Fibroblast of skin of abdomen (primary cell): Measurements from ENCODE around the gene PTEN.

Experiments used
- DNase-seq: peaks from one replicate; pipeline ENCODE4 v3.0.0-alpha.2; 2013

The PTEN gene

GRCh38 chr10:87923233-87923632 is 59.8 kb downstream of the PTEN start:
- DNase-seq: no peak

- DNase-seq: peak; percentile 32
Observed at GRCh38 chr10:87925570-87925969, 62.1 kb downstream of the PTEN start.

DNA sequence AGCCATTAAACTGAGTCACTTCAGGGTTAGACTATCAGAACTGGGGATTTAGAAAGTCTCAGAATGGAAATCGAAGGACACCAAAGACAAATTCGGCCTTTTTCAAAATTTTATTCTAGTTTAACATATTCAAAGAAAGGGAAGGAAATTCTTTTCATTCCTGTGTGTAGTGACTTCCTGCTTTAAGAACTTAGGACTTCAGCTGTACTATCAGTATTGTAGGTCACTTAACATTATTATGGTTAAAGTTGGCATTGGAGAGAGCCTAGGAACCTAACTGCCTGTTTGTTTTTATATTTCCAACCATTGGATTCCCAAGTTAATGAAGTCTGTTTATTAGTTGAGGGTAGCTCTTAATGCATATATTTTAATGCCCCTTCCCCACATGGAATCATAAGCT is 63.7 kb downstream of the PTEN start:
- DNase-seq: peak; percentile 39

GRCh38 chr10:87928996-87929395 is 65.6 kb downstream of the PTEN start:
- no peak for DNase-seq

DNA sequence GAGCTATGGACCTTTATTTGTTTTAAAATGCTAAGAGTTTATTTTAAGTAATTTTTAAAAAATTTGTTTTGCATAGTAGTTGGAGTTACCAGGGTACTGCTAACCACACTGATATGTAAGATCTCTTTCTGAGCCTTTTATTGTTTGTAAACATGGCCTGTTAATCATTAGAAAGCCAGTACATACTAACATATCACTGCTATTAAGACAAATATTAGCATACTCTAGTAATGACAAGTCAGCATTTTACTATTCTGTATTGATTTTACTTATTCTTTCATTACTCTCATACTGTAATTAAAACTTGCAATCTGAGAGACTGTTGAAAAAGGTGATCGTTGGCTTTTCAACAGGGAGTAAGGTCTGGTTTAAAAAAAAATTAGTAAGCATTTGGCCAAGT is 66.7 kb downstream of the PTEN start:
- DNase-seq: no peak

- DNase-seq: no peak
Observed at GRCh38 chr10:87930934-87931835, 67.8 kb downstream of the PTEN start.

- DNase-seq: peak; percentile 47
Observed at GRCh38 chr10:87931836-87932230, 68.4 kb downstream of the PTEN start.

GRCh38 chr10:87935290-87936141 is 72.1 kb downstream of the PTEN start:
- DNase-seq: no peak

- no peak for DNase-seq
Observed at GRCh38 chr10:87940210-87940609, 76.8 kb downstream of the PTEN start.

DNA sequence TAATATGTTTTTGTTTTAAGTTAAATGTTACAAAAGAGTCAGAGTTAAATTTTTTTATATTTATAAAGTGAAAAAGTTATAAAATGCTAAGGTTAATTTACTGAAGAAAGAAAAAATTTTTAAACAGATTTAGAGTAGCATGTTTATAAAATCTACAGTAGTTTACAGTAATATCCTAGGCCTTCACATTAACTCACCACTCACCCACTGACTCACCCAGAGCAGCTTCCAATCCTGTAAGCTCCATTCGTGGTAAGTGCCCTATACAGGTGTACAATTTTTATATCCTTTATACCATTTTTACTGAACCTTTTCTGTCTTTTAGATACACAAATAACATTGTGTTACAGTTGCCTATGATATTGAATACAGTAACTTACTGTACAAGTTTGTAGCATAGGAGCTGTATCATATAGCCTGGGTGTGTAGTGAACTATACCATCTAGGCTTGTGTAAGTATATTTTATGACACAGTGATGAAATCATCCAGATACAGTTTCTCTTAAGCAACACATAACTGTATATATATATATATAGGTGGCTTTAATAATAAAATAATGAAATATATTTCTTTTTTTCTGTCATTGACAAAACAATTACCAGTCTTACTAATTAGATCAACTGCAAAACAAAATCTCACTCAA is 79.6 kb downstream of the PTEN start:
- no peak for DNase-seq

DNA sequence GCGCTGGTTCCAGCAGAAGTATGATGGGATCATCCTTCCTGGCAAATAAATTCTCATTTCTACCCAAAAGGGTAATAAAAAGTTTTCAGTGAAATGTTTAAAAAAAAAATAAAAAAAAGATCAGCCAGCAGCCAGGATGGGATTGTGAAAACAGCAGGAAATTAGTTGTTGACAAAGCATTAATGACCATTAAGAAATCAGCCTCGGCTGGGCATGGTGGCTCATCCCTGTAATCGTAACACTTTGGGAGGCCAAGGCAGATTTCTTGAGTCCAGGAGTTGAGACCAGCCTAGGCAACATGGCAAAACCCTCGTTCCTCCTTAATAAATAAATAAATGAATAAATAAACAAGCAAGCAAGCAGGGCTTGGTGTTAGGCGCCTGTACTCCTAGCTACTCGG is 82.6 kb downstream of the PTEN start:
- no peak for DNase-seq

DNA sequence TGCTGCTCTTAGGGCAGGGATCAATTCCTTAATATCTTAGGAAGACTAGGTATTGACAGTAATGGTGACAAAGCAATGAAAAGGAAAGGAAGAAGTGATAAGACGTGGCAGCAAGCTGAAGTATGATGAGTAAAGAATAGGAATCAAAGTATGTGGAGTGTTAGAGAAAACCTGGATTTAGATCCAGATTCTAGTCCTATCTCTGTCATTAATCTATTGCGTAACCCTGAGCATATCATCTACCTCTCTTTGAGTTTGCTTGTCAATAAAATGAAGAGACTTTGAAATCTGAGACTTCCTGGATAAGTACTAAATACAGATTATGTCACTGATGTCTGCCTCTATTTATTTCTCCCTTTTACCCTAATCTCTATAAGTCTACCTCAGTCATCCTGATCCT is 89.2 kb downstream of the PTEN start:
- no peak for DNase-seq

DNA sequence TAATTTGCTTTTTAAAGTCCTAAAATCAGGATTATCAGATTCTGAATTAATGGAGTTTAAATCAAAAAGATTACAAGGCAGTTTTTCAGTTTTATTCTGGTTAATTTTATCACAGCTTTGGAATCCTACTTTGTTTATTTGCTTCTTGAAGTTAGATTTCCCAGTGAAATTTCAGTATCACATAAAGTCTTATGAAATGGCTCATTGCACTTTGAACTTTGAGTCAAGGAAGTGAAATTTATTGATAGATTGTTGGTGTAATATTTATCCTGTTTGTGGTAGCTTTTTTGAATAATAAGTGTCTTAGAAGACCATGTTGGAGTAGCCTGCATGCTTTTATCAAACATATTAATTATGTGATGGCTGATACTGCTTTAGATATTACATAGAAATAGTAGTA is 92.6 kb downstream of the PTEN start:
- DNase-seq: no peak

- DNase-seq: no peak
Observed at GRCh38 chr10:87957702-87958101, 94.3 kb downstream of the PTEN start.

- DNase-seq: no peak
Observed at GRCh38 chr10:87960230-87960629, 96.8 kb downstream of the PTEN start.

GRCh38 chr10:87961314-87961713 is 97.9 kb downstream of the PTEN start:
- peak; percentile 78 for DNase-seq

GRCh38 chr10:87966459-87966858 is 103.0 kb downstream of the PTEN start:
- DNase-seq: peak; percentile 56

DNA sequence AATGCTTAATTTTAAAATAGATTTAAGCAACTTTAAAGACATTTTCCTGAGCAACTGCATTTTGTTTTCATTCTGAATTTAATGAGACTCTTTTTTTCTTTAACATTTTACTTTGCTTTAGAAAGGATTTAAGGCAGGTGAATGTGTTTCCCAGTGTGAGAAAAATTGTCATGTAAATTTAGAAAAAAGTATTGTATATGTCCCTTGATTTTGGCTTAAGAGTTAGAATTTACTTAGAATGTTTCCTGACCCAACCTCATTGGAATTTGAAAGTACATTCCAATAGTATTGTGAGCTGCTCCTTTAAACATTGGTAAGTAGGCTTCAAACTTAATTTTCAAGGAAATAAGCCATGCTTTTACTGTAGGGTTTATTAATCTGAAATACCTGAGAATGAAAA is 110.2 kb downstream of the PTEN start:
- peak; percentile 52 for DNase-seq

GRCh38 chr10:87974130-87974529 is 110.7 kb downstream of the PTEN start:
- DNase-seq: no peak

DNA sequence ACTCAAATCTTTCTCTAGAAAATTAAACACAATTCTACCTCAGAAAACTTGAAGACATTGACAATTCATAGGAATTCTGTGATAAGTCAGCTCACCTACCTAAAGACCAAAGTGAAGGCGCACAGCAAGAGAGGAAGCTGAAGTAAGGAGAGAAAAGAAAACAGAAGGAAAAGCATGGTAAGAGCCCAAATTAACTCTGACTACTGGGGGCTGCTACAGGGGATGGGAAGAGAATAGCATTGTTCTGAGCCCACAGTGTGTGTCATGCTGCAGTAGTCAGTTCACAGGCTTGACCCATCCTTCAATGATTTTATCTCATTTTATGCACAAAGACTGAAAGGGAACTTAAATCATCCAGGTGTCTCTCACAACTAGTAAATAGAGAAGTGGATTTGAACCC is 111.3 kb downstream of the PTEN start:
- DNase-seq: no peak

GRCh38 chr10:87976101-87976743 is 112.8 kb downstream of the PTEN start:
- DNase-seq: peak; percentile 9

DNA sequence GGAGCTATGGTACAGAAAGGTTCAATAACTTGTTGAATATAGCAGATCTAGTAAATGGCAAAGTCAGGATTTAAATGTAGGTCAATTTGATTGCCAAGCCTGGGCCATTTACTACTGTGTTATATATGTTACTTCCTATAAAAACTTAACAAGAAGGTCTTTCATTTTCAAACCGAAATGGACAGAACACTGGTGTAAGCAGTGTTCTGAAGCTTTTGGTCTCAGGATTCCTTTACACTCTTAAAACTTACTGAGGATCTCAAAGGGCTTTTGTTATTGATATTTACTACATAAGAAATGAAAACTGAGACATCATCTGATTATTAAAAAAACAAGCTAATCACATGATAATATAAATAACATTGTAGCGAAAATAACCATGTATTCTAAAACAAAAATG is 114.7 kb downstream of the PTEN start:
- no peak for DNase-seq

DNA sequence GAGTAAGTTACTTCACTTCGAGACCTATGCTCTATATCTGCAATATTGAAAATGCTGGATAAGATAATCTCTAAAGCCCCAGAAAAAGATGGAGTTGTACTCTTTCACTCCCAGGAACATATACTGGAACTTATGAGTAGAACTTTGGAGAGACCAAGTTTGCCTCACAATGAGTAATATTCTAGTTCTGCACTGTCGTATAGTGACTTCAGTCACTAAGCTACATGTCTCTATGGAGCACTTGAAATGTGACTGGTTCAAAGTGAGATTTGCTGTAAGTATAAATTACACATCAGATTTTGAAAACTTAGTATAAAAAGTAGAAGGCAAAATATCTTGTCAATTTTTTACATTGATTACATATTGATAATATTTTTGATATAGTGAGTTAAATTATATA is 116.4 kb downstream of the PTEN start:
- no peak for DNase-seq
